Uterus (tissue), 4 donors: ENCODE measurements around the gene HCK. TPM values are rescaled to one million over a fixed set of nuclear protein-coding genes. Genes with fewer than 3 reads are reported as not detected.

Experiments
- DNase-seq, 2 donors: peaks; one replicate each; pipeline ENCODE4 v3.0.0-alpha.2; 2019 to 2020
- H3K27ac ChIP-seq, 2 donors: fragments of 200-600 bp; sonication (generic); 1 replicate in 1 of 2; 2 replicates in 1 of 2; pipeline ENCODE4 v1.5.1; 2016 to 2018
- H3K27me3 ChIP-seq, 2 donors: fragments of 200-600 bp; sonication (generic); one replicate each; pipeline ENCODE4 v1.5.1; 2018 to 2019; ENCODE audit warnings: control low read depth in 1 of 2
- H3K36me3 ChIP-seq, 2 donors: fragments of 200-600 bp; sonication (generic); one replicate each; pipeline ENCODE4 v1.5.1; 2019; ENCODE audit warnings: control low read depth in 1 of 2
- H3K4me1 ChIP-seq, 2 donors: fragments of 200-600 bp; sonication (generic); one replicate each; pipeline ENCODE4 v1.5.1; 2018 to 2019; ENCODE audit warnings: control low read depth in 1 of 2
- H3K4me3 ChIP-seq, 2 donors: fragments of 200-600 bp; sonication (generic); 1 replicate in 1 of 2; 2 replicates in 1 of 2; pipeline ENCODE4 v1.5.1; 2018 to 2019; ENCODE audit warnings: mild to moderate bottlenecking in 1 of 2
- H3K9me3 ChIP-seq, 2 donors: fragments of 200-600 bp; sonication (generic); one replicate each; pipeline ENCODE4 v1.5.1; 2019; ENCODE audit warnings: control low read depth in 1 of 2
- POLR2A ChIP-seq, 2 donors: fragments of 450-650 bp; IDR thresholded peaks; one replicate each; pipeline ENCODE4 v1.6.1; 2016; ENCODE audit warnings: antibody characterized with exemption in 2 of 2, mild to moderate bottlenecking in 1 of 2, moderate library complexity in 1 of 2
- intact Hi-C: fragments of 100-400 bp; cut with DNase I; formaldehyde crosslinking; loops from one replicate; pipeline ENCODE4 v1.15.1; 2023; ENCODE audit warnings: low total_unique reads
- total RNA-seq, 4 donors: library from RNA; depleted of rRNA in 3 of 4; stranded (reverse); fragments of >200 nt in 3 of 4; gene quantifications; one replicate each; pipeline versions ENCODE4 v1.1.0 to v1.2.4, GENCODE V29; 2014 to 2023
- TF ChIP-seq, protein P1 (sequence below), 4 experiments: fragments of 200-600 bp in 2 of 4; fragments of 450-650 bp in 2 of 4; sonication (generic) in 2 of 4; IDR thresholded peaks; one replicate each; pipeline ENCODE4 v1.5.1; 2016 to 2019; ENCODE audit warnings: antibody characterized with exemption in 4 of 4, mild to moderate bottlenecking in 2 of 4, moderate library complexity in 1 of 4
- donor health status: DM: yes; HTN: yes; CAD: no.

The HCK gene
- total RNA-seq, 4 donors from 2014 or later = 1.3 to 7.0 (median 4.1) TPM

DNA sequence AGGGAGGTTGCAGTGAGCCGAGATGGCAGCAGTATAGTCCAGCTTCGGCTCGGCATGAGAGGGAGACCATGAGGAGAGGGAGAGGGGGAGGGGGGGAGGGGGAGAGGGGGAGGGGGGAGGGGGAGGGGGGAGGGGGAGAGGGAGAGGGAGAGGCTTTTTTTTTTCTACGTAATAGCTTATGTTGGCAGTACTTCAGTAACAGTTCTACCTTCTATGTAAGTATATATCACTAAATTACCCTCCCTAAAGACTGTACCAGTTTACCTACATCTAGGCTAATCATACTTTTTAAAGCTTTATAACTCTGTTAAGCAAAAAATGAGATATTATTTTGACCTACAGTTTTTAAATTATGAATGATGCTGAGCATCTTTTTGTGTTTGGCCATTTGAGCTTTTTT is 71.0 kb downstream of the HCK start:
- intact Hi-C loops = no loop called here
- H3K4me3 ChIP-seq = no peak overlapping the region
- TF ChIP-seq POLR2A (IDR thresholded peaks at IDR 0.05) = no peak
- TF ChIP-seq, protein P1, sequence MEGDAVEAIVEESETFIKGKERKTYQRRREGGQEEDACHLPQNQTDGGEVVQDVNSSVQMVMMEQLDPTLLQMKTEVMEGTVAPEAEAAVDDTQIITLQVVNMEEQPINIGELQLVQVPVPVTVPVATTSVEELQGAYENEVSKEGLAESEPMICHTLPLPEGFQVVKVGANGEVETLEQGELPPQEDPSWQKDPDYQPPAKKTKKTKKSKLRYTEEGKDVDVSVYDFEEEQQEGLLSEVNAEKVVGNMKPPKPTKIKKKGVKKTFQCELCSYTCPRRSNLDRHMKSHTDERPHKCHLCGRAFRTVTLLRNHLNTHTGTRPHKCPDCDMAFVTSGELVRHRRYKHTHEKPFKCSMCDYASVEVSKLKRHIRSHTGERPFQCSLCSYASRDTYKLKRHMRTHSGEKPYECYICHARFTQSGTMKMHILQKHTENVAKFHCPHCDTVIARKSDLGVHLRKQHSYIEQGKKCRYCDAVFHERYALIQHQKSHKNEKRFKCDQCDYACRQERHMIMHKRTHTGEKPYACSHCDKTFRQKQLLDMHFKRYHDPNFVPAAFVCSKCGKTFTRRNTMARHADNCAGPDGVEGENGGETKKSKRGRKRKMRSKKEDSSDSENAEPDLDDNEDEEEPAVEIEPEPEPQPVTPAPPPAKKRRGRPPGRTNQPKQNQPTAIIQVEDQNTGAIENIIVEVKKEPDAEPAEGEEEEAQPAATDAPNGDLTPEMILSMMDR (IDR thresholded peaks at IDR 0.05) = no peak
- H3K27ac ChIP-seq = no peak overlapping the region
- no peaks in the 10 kb centered on the region for H3K4me1 ChIP-seq
- no peaks in the 10 kb centered on the region for H3K36me3 ChIP-seq
- DNase-seq = no peak
- H3K9me3 ChIP-seq = no peaks in the 10 kb centered on the region
- no peaks in the 10 kb centered on the region for H3K27me3 ChIP-seq

DNA sequence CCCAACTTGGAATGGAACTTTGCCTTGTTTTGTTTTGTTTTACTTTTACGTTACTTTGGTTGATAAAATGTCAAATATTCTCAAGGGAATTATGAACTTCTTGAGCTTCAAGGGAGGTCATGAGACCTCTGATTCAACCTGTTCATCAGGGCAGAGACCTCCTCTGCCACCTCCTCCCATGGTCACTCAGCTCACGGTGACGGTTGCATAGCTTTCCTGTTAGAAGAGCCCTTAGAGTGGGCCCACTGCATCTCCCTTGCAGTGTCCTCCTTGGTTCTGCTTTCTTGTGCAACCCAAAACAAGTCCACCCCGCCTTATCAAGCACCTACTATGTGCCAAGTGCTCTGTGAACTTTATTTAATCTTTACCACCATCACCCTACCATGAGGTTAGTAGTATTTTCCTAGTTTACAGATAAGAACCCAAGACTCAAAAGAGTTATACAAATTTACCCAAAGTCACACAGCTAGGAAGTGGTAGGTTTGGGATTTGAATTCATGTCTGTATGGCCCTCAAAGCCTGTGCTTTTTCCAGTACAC is 72.9 kb downstream of the HCK start:
- intact Hi-C loops = no loop called here

DNA sequence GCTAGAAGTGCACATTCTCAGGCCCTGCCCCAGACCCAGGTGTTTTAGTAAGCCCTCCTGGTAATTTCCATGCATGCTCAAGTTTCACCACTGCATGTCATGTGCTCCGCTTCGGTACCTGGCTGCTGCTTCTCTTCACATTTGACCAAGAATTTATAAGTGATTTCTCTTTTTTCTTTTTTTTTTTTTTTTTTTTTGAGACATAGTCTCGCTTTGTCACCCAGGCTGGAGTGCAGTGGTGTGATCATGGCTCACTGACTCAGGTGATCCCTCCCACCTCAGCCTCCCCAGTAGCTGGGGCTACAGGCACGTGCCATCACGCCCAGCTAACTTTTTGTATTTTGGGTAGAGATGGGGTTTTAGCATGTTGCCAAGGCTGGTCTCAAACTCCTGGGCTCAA is 73.5 kb downstream of the HCK start:
- Histone ChIP-seq H3K4me3 (no peak overlapping the region), H3K4me1 (no peaks in the 10 kb centered on the region), H3K36me3 (no peaks in the 10 kb centered on the region), H3K9me3 (no peaks in the 10 kb centered on the region), H3K27me3 (no peaks in the 10 kb centered on the region), H3K27ac (no peak overlapping the region)
- DNase-seq = no peak
- TF ChIP-seq, protein P1 (IDR thresholded peaks at IDR 0.05) = no peak
- no peak for TF ChIP-seq POLR2A (IDR thresholded peaks at IDR 0.05)
- intact Hi-C loops = no loop called here

More for the DNA sequence above, 72.9 kb downstream of the HCK start:
- Histone ChIP-seq H3K27me3 (no peaks in the 10 kb centered on the region), H3K36me3 (no peaks in the 10 kb centered on the region), H3K9me3 (no peaks in the 10 kb centered on the region), H3K4me1 (no peaks in the 10 kb centered on the region), H3K27ac (no peak overlapping the region), H3K4me3 (no peak overlapping the region)
- TF ChIP-seq POLR2A (IDR thresholded peaks at IDR 0.05) = no peak
- TF ChIP-seq, protein P1 (IDR thresholded peaks at IDR 0.05) = no peak
- DNase-seq = no peak

DNA sequence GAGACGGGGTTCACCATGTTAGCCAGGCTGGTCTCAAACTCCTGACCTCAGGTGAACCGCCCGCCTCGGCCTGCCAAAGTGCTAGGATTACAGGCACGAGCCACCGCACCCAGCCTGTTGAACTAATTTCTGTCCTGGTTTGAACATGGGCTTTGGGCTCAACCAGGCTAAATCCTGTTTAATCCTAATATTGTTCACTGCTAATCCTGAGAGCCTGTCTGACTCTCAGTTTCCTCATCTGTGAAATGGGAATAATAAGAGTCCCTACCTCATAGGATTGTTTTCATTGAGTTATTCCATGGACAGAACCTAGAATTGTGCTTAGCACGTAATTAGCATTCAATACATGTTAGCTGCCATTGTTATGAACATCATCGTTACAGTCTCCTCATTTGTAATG is 74.9 kb downstream of the HCK start:
- DNase-seq = no peak
- Histone ChIP-seq H3K36me3 (no peaks in the 10 kb centered on the region), H3K4me1 (no peaks in the 10 kb centered on the region), H3K27ac (no peak overlapping the region), H3K27me3 (no peaks in the 10 kb centered on the region), H3K4me3 (no peak overlapping the region), H3K9me3 (no peaks in the 10 kb centered on the region)
- intact Hi-C loops = no loop called here
- no peak for TF ChIP-seq POLR2A (IDR thresholded peaks at IDR 0.05)
- TF ChIP-seq, protein P1 (IDR thresholded peaks at IDR 0.05) = no peak

DNA sequence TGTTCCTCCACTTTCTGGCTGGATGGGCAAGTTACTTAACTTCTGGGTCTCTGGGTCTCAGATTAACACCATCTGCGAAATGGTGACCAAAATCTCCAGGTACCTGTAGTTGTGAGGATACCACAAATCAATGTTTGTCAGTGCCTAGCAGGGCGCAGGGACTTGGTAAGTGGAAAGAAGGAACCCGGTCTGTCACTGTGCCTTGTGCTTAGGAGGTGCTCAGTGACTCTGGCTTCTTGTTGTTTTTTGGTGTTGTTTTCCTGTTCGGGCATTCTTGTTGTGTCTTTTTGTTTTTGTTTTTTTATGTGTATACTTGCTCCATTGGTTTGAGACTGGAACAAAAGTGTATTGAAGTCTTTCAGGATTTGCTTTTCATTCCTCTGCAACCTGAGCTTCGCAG is 75.3 kb downstream of the HCK start:
- Histone ChIP-seq H3K27ac (no peak overlapping the region), H3K36me3 (no peaks in the 10 kb centered on the region), H3K4me1 (no peaks in the 10 kb centered on the region), H3K4me3 (no peak overlapping the region), H3K9me3 (no peaks in the 10 kb centered on the region), H3K27me3 (no peaks in the 10 kb centered on the region)
- TF ChIP-seq, protein P1 (IDR thresholded peaks at IDR 0.05) = no peak
- no peak for TF ChIP-seq POLR2A (IDR thresholded peaks at IDR 0.05)
- intact Hi-C loops = no loop called here
- no peak for DNase-seq
